ENCODE results near the gene STARD13.

- TF ChIP-seq TAF1 (IDR thresholded peaks at IDR 0.05; ENCODE audit: low read depth) (no peak), REST (IDR thresholded peaks at IDR 0.05; ENCODE audit: low read depth) (no peak), EP300 (IDR thresholded peaks at IDR 0.05; ENCODE audit: borderline replicate concordance) (no peak), FOXM1 (IDR thresholded peaks at IDR 0.05; ENCODE audit: borderline replicate concordance, low read depth) (no peak), ZBTB7A (IDR thresholded peaks at IDR 0.05; ENCODE audit: low read depth) (no peak), YY1 (IDR thresholded peaks at IDR 0.05; ENCODE audit: low read depth) (no peak), EGR1 (IDR thresholded peaks at IDR 0.05) (no peak), CREB1 (IDR thresholded peaks at IDR 0.05; ENCODE audit: low read depth) (no peak), TCF12 (IDR thresholded peaks at IDR 0.05; ENCODE audit: low read depth) (no peak), RAD21 (IDR thresholded peaks at IDR 0.05; ENCODE audit: low read depth) (no peak), TEAD4 (IDR thresholded peaks at IDR 0.05) (no peak), CEBPB (IDR thresholded peaks at IDR 0.05) (no peak), MAX (IDR thresholded peaks at IDR 0.05) (no peak), NFIC (IDR thresholded peaks at IDR 0.05) (no peak)
Measured at GRCh38 chr13:33204130-33204927, 81.2 kb downstream of the STARD13 start.

Data from Ishikawa (cell line).